GM12801 (cell line): ENCODE results near the gene HSBP1L1.

ENCODE experiments used
- TF ChIP-seq, protein P1 (sequence below): IDR thresholded peaks from one replicate; pipeline ENCODE4 v1.5.1; 2011; ENCODE audit warnings: control low read depth; ENCODE audit not compliant: insufficient read length; ENCODE audit errors: extremely low read depth

Gene HSBP1L1

DNA sequence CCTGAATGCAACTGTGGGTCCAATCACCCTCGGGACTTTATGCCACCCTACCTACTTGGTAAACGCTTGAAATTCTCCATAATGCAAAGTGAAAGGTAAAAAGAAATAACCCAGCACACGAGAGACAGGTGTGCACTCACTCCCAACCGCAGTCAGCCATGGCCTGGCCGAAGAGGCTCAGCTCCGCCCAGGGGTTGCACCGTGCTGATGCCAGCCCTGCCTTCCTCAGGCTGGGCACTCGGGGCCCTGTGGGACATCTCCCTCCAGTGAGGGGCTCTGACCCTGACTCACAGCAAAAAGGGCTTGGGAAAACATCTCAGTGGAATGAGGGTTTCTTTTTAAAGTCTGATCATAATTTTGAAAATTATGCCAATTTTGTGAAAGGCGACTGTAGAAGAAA lies 26.2 kb upstream of the HSBP1L1 start:
- TF ChIP-seq, protein P1, sequence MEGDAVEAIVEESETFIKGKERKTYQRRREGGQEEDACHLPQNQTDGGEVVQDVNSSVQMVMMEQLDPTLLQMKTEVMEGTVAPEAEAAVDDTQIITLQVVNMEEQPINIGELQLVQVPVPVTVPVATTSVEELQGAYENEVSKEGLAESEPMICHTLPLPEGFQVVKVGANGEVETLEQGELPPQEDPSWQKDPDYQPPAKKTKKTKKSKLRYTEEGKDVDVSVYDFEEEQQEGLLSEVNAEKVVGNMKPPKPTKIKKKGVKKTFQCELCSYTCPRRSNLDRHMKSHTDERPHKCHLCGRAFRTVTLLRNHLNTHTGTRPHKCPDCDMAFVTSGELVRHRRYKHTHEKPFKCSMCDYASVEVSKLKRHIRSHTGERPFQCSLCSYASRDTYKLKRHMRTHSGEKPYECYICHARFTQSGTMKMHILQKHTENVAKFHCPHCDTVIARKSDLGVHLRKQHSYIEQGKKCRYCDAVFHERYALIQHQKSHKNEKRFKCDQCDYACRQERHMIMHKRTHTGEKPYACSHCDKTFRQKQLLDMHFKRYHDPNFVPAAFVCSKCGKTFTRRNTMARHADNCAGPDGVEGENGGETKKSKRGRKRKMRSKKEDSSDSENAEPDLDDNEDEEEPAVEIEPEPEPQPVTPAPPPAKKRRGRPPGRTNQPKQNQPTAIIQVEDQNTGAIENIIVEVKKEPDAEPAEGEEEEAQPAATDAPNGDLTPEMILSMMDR: no peak

DNA sequence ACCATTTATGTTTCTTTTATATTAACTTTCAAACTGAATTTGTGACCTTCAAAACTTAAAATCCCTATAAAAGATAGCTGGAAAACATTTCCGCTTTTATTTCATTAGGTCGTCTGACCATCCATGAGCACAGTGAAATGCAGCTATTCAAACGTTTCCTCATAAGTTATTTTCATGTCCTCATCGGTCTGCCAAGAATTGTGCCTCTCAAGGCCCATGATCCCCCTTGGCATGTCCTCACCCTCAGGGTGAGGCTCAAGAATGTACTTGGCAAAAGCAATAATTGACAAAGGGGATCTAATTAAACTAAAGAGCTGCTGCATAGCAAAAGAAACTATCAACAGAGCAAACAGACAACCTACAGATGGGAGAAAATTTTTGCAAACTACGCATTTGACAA lies 25.3 kb upstream of the HSBP1L1 start:
- TF ChIP-seq, protein P1: no peak

DNA sequence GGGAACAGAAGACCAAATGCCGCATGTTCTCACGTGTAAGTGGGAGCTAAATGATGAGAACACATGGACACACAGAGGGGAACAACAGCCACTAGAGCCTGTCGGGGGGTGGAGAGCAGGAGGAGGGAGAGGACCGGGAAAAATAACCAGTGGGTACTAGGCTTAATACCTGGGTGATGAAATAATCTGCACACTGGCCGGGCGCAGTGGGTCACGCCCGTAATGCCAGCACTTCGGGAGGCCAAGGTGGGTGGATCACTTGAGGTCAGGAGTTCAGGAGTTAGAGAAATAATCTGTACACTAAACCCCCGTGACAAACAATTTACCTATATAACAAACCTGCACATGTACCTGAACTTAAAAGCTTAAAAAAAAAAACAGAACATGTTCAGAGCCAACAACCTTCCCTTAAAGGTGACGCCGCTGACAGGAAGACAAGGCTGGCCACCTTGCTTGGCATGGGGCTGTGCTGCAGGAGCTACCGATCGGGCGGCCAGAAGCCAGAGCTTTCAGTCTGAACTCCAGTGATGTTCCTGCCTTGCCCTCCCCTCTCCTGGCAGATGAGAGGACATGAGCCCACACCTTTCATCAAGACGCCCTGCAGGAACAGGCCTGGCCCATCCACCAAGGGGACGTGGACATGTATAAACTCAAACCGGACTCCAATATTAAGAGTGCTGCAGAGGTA lies 24.2 kb upstream of the HSBP1L1 start:
- TF ChIP-seq, protein P1: no peak

DNA sequence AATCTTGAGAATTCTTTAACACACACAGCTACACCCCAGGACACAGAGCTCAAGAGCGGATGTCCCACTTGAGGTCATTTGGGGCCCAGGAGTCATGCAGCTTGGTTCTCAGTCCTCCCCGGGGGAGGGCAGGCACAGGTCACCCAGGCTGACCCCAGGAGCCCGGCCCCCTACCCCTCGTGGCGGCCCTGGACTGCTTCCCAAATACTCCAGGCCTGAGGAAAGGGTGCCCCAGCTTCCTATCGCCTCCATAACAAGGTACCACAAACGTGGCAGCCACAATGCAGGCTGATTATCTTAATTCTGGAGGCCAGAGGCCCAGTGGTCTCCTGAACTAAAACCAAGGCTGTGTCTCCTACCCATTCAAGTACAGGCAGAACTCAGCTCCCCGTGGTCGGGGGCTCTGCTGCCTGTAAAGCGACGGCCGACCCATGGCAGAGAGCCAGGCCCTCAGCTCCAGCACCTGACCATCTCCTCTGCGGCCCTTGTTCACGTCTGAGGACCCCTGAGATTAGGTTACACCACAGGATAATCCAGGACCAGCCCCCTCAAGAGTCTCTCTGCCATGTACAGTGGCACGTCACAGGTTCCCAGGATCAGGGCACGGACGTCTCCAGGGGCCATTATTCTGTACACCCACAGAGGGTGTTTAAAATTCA lies 23.5 kb upstream of the HSBP1L1 start:
- TF ChIP-seq, protein P1: no peak

DNA sequence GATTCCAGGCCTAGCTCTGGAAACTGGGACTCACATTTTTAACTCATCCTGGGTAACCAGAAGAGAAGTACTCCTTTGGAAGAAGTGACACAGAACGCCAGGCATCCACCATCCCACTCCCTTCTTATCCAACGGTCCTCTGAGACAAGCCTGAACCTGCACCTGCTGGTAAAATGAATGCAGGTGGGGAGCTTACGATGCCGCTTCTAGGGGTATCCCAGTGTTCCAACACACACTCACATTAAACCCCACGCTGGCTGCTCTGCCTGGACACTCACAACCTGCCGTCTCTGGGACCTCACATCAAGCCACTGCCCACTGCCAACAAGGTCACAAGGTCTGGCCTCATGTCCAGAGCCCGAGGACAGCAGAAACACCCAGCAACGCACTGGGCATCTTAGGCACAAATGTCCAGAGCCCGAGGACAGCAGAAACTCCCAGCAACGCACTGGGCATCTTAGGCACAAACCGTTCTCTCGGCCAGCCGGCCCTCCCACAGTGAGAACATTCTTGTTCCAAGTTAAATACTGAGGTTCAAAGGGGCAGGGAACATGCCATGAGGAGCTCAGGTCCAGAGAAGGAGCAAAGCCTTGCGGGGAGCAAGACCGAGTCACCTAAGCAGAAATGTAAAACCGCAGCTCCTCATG lies 22.8 kb upstream of the HSBP1L1 start:
- TF ChIP-seq, protein P1: no peak

DNA sequence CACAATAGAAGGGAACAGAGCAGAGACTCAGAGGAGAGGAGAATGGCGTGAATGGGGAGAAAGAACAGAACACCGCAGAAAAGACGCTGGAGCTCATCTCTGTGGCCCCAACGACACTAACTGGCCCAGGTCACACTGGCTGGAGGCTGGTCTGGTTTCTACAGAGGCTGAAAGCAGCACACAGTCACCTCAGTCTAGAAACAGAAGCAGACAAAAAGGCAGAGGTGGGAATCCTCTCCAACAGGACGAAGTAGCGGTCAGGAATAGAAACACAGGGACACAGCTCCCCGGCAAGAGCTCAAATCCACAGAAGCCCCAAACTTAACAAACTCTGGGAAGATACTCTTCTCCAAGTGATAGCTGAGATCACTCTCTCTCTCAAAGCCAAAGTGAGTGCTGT lies 22.2 kb upstream of the HSBP1L1 start:
- TF ChIP-seq, protein P1: no peak

DNA sequence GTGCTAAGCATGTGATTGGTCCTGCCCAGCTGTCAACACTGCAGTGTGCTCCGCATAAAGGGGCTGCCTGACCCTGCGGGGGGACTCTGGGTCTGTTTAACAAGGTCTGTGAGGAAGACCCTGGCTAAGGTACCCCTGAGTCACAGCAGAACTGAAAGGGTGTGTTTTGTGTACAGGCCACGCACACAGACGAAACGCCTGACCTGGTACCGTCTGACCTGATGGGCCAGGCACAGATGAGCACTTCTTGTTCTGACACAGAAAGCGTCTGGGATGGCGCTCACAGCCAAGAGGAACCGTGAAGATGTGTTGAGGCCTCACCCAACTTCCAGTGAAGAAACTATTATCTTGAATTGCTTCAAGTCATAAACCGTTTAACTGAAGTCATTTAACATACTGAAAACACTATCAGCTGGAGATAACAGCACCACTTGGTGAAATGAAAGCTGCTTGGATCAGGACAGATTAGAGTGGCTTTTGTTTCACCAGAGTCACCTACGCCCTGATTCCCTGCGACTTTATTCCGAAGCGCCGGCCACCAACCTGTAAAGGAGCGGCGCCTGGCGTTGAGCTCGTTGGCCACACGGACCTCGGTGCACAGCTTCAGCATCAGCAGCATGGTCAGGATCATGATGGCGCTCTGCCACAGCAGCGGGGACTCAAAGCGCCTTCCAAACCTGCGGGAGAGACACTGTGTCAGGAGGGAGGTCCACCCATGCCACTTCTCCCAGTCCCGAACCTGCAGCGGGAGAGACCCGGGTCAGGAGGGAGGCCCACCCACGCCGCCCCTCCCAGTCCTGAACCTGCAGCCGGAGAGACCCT lies 21.4 kb upstream of the HSBP1L1 start:
- TF ChIP-seq, protein P1: no peak
